PC-9 (cell line): ENCODE results near the gene CELF1. TPM values are rescaled to one million over a fixed set of nuclear protein-coding genes. Genes with fewer than 3 reads are reported as not detected.
"Not testable (repeated sequence)": the region's sequence is repeated elsewhere in the genome, so short reads cannot be mapped to it uniquely, and the experiment has no call there.

Source experiments
- BruUV-seq: library from RNA; stranded (reverse); fragments of 400-500 nt; replicated peaks from 2 replicates; lab custom pipeline; 2021; lab: Mats Ljungman, UMichigan
- CTCF ChIA-PET: fragments of 300-600 bp; sonication (Branson Sonifier 250); formaldehyde crosslinking; loops from one replicate; lab custom pipeline; 2022; ENCODE audit warnings: antibody characterized with exemption; lab: Charles Lee
- POLR2A ChIA-PET: fragments of 300-600 bp; sonication (Branson Sonifier 250); formaldehyde crosslinking; loops from one replicate; lab custom pipeline; 2022; ENCODE audit warnings: antibody characterized with exemption; ENCODE audit not compliant: unreplicated experiment; lab: Charles Lee
- DNase-seq, 2 experiments: peaks; one replicate each; pipeline versions ENCODE4 v3.0.0 to v3.0.0-alpha.2; 2015 to 2022; ENCODE audit warnings: mixed read lengths in 1 of 2
- H2AFZ ChIP-seq: fragments of 200-600 bp; sonication (generic); 2 replicates; pipeline ENCODE4 v1.8.1; 2017; ENCODE audit warnings: antibody characterized with exemption
- H3F3A ChIP-seq: fragments of 200-600 bp; sonication (generic); 2 replicates; pipeline ENCODE4 v1.8.1; 2017; ENCODE audit warnings: antibody characterized with exemption, mild to moderate bottlenecking, low read depth; ENCODE audit not compliant: insufficient read depth
- H3K27ac ChIP-seq: fragments of 200-600 bp; sonication (generic); 2 replicates; pipeline ENCODE4 v1.6.1; 2016; ENCODE audit warnings: mixed run types
- H3K27me3 ChIP-seq: fragments of 200-600 bp; sonication (generic); 2 replicates; pipeline ENCODE4 v1.6.1; 2016; ENCODE audit warnings: low read depth, mixed run types; ENCODE audit not compliant: insufficient read depth
- H3K36me3 ChIP-seq: fragments of 200-600 bp; sonication (generic); 2 replicates; pipeline ENCODE4 v1.6.1; 2016; ENCODE audit warnings: low read depth, mixed run types
- H3K4me1 ChIP-seq: fragments of 200-600 bp; sonication (generic); replicated peaks from 2 replicates; pipeline ENCODE4 v1.6.1; 2016; ENCODE audit warnings: mixed run types; ENCODE audit not compliant: insufficient read depth
- H3K4me2 ChIP-seq: fragments of 200-600 bp; sonication (generic); 2 replicates; pipeline ENCODE4 v1.6.1; 2017; ENCODE audit warnings: mixed run types
- H3K4me3 ChIP-seq: fragments of 200-600 bp; sonication (generic); 2 replicates; pipeline ENCODE4 v1.6.1; 2016; ENCODE audit warnings: mixed run types
- H3K79me2 ChIP-seq: fragments of 200-600 bp; sonication (generic); 2 replicates; pipeline ENCODE4 v1.6.1; 2017; ENCODE audit warnings: low read depth, mixed run types
- H3K9me2 ChIP-seq: fragments of 200-600 bp; sonication (generic); 2 replicates; pipeline ENCODE4 v1.8.1; 2017; ENCODE audit warnings: mild to moderate bottlenecking; ENCODE audit not compliant: insufficient read depth
- H3K9me3 ChIP-seq: fragments of 200-600 bp; sonication (generic); 2 replicates; pipeline ENCODE4 v1.8.1; 2016; ENCODE audit warnings: low read depth; ENCODE audit not compliant: insufficient read depth
- H4K20me1 ChIP-seq: fragments of 200-600 bp; sonication (generic); 2 replicates; pipeline ENCODE4 v1.8.1; 2017; ENCODE audit not compliant: insufficient read depth
- CTCF ChIP-seq: fragments of 200-600 bp; sonication (generic); conservative IDR thresholded peaks from 2 replicates; pipeline ENCODE4 v1.6.1; 2017; ENCODE audit warnings: mixed run types, antibody characterized with exemption, mild to moderate bottlenecking, moderate library complexity
- EZH2 ChIP-seq: fragments of 200-600 bp; sonication (generic); IDR thresholded peaks from 2 replicates; pipeline ENCODE4 v1.8.0; 2017; ENCODE audit warnings: antibody characterized with exemption, low read depth
- intact Hi-C: fragments of 100-400 bp; cut with micrococcal nuclease; formaldehyde crosslinking; loops from one replicate; pipeline ENCODE4 v1.10.0; 2022; ENCODE audit not compliant: unreplicated experiment
- total RNA-seq: library from RNA; stranded (reverse); gene quantifications from 2 replicates; pipeline ENCODE4 v1.2.3, GENCODE V29; 2021

Gene CELF1
- total RNA-seq, 1 experiment from 2014 or later: 165 TPM

DNA sequence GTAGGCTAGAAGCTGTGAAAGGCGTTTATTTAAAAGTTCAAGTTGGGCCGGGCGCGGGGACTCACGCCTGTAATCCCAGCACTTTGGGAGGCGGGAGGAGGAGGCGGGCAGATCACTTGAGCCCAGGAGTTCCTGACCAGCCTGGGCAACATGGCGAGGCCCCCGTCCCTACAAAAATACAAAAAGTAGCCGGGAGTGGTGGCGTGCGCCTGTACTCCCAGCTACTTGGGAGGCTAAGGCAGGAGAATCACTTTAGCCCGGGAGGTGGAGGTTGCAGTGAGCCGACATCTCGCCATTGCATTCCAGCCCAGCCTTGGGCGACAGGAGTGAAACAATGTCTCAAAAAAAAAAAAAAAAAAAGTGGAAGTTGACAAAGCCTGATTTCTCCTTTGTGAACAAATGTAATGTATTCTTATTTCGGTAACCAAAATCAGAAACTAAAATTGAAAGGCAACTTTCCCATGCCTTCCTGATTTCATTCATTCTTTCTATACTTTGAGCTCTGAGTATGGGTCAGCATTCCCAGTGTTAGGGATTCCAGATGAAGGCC lies 13.3 kb upstream of the CELF1 start:
- peak in 1 of 2 experiments; percentile 27 for DNase-seq
- TF ChIP-seq CTCF: no peak
- TF ChIP-seq EZH2: no peak
- H4K20me1 ChIP-seq: peaks cover 7% of the 10 kb centered on the region; the same call in 1 of the 2 replicates
- H3K79me2 ChIP-seq: peaks cover 52% of the 10 kb centered on the region
- peak overlapping the region; percentile 95 for H3K4me3 ChIP-seq
- H3K9me3 ChIP-seq: no peaks in the 10 kb centered on the region
- intact Hi-C loops: loop anchor here (5.0 kb wide), 1 partner anchor 159 kb away; the partner anchor contains the start of gene SLC39A13
- BruUV-seq: TSS peak; percentile 49
- peaks cover 20% of the 10 kb centered on the region for H3F3A ChIP-seq
- H2AFZ ChIP-seq: peak overlapping the region; percentile 99
- H3K27me3 ChIP-seq: no peaks in the 10 kb centered on the region
- ChIA-PET CTCF (interaction anchor here (0.7 kb wide), 1 partner anchor 54 kb away, joined by 8 read pairs; no protein-coding TSS in a partner anchor), POLR2A (interaction anchor here (0.6 to 0.7 kb wide), 4 partner anchors 12 to 71 kb away, joined by 3 to 14 read pairs (median 6); no protein-coding TSS in a partner anchor)
- H3K36me3 ChIP-seq: peaks cover 18% of the 10 kb centered on the region
- peaks cover 9% of the 10 kb centered on the region for H3K4me1 ChIP-seq
- peak overlapping the region; percentile 93 for H3K4me2 ChIP-seq
- H3K27ac ChIP-seq: peak overlapping the region; percentile 4; the same call in 1 of the 2 replicates
- no peaks in the 10 kb centered on the region for H3K9me2 ChIP-seq

GRCh38 chr11:47565340-47566148 lies 12.6 kb upstream of the CELF1 start, which contains the start of gene PTPMT1:
TSS of gene PTPMT1 (plus strand) at chr11:47565599. CDS start at chr11:47565623, 24 bp downstream.
- Histone ChIP-seq H3K4me1 (peaks cover 11% of the 10 kb centered on the region), H3K9me2 (no peaks in the 10 kb centered on the region), H3F3A (peaks cover 19% of the 10 kb centered on the region), H4K20me1 (peaks cover 7% of the 10 kb centered on the region; the same call in 1 of the 2 replicates), H3K27ac (peak within 1 kb of the TSS; percentile 55), H3K4me3 (peak within 1 kb of the TSS; percentile 95), H3K27me3 (no peaks in the 10 kb centered on the region), H3K9me3 (no peaks in the 10 kb centered on the region), H3K4me2 (peak within 1 kb of the TSS; percentile 93), H3K79me2 (peaks cover 50% of the 10 kb centered on the region), H3K36me3 (peaks cover 13% of the 10 kb centered on the region; the same call in 1 of the 2 replicates), H2AFZ (peak within 1 kb of the TSS; percentile 99)
- BruUV-seq: no TSS peak
- CTCF ChIA-PET: no interaction called here
- POLR2A ChIA-PET: interaction anchor here (0.6 kb wide), 2 partner anchors 28 to 62 kb away, joined by 6 to 10 read pairs; no protein-coding TSS in a partner anchor
- intact Hi-C loops: loop anchor here (5.0 kb wide), 1 partner anchor 158 kb away; the partner anchor contains the start of gene SLC39A13
- peak; percentile 70 to 79 for DNase-seq
- no peak for TF ChIP-seq CTCF
- no peak for TF ChIP-seq EZH2

GRCh38 chr11:47564933-47565339 lies 12.0 kb upstream of the CELF1 start:
- Histone ChIP-seq H3K27ac (peak overlapping the region; percentile 55), H2AFZ (peak overlapping the region; percentile 99), H3K27me3 (no peaks in the 10 kb centered on the region), H3K36me3 (peaks cover 8% of the 10 kb centered on the region; the same call in 1 of the 2 replicates), H3K9me3 (no peaks in the 10 kb centered on the region), H3K9me2 (no peaks in the 10 kb centered on the region), H3K4me1 (peaks cover 17% of the 10 kb centered on the region), H3F3A (peaks cover 25% of the 10 kb centered on the region), H4K20me1 (peaks cover 7% of the 10 kb centered on the region; the same call in 1 of the 2 replicates), H3K4me3 (peak overlapping the region; percentile 95), H3K79me2 (peaks cover 49% of the 10 kb centered on the region), H3K4me2 (peak overlapping the region; percentile 93)
- POLR2A ChIA-PET: interaction anchor here (0.7 kb wide), 1 partner anchor 150 kb away, joined by 3 read pairs; the partner anchor contains the start of gene AGBL2
- no TSS peak for BruUV-seq
- intact Hi-C loops: loop anchor here (1.0 to 5.0 kb wide), 2 partner anchors 12 to 158 kb away; partner anchors contain the start of genes CELF1 and SLC39A13
- TF ChIP-seq CTCF: no peak
- no peak for TF ChIP-seq EZH2
- DNase-seq: no peak
- CTCF ChIA-PET: no interaction called here

DNA sequence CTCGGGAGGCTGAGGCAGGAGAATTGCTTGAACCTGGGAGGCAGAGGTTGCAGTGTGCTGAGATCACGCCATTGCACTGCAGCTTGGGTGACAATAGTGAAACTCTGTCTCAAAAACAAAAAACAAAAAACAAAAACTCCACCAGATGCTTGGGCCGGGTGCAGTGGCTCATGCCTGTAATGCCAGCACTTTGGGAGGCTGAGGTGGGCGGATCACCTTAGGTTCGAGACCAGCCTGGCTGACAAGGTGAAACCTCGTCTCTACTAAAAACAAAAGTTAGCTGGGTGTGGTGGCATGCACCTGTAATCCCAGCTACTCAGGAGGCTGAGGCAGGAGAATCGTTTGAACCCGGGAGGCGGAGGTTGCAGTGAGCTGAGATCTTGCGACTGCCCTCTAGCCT lies 11.4 kb upstream of the CELF1 start:
- Histone ChIP-seq H3K4me2 (peak overlapping the region; percentile 93), H3F3A (peaks cover 27% of the 10 kb centered on the region), H3K4me3 (0 out of 2 replicates have a peak overlapping the region, but pooled peaks have one; percentile 19), H3K79me2 (peaks cover 46% of the 10 kb centered on the region), H3K4me1 (peaks cover 17% of the 10 kb centered on the region)
- not testable (repeated sequence) for H4K20me1 ChIP-seq, H3K36me3 ChIP-seq, H3K27me3 ChIP-seq, H3K9me2 ChIP-seq, H3K9me3 ChIP-seq, DNase-seq, H2AFZ ChIP-seq, H3K27ac ChIP-seq
- TSS peak; percentile 32 for BruUV-seq
- intact Hi-C loops: loop anchor here (1.0 kb wide), 1 partner anchor 11 kb away; the partner anchor contains the start of gene CELF1
- ChIA-PET POLR2A (interaction anchor here (0.7 kb wide), 1 partner anchor 151 kb away, joined by 3 read pairs; the partner anchor contains the start of gene AGBL2), CTCF (interaction anchor here (0.6 kb wide), 1 partner anchor 93 kb away, joined by 9 read pairs; no protein-coding TSS in a partner anchor)
